Measurements from ENCODE around the gene RASGRF2.
"Not testable (repeated sequence)": the region's sequence is repeated elsewhere in the genome, so short reads cannot be mapped to it uniquely, and the experiment has no call there.

The RASGRF2 gene

DNA sequence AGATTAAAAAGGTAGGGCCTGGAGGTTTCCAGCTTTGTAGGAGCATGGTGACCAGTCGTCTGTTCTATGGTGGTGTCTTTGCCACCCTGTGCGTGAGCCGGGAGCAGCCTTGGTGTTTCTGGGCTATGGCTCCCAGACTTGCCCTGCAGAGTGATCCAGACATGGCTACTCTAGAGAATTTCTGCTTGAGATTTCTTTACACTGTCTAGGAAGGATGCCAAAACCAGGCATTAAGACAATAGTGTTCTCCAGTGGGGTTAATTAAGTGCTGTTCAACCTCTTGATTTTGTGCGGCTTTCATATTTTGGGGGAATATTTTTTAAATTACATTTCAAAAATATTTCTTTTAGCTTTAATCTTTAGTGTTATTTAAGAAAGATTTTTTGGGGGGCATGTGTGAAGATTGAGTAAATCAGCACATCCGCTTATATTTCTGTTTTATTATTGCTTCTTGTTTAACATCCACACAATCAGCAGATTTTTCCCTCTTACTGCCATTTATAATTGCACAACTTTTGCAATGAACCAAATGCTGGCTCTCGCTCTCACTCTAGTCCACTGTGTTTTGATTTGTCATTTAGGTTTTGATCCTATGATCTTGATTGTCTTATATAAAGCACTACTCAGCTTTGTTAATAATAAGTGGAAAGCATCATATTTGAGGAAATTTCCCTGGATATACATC is 110.5 kb downstream of the RASGRF2 start:
- no peak for DNase-seq (ENCODE audit: low read depth)

DNA sequence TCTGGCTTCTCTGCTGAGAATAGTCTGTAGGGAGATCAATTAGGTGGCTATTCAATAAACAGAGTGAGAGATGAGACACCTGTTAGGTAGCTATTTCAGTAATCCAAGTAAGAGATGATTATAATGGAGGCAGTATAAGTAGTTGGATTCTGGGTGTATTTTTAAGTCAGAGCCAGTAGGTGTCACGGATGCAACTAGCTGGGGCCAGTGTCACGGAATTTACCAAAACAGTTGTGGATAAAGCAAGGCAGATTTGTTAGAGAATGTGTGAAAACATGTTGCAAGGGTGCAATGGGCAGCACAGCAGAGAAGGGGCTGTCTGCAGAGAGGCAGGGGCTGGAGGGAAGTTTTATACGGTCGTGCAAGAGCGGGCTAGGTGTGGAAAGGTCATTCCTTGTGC is 114.9 kb downstream of the RASGRF2 start:
- DNase-seq (ENCODE audit: low read depth): no peak

DNA sequence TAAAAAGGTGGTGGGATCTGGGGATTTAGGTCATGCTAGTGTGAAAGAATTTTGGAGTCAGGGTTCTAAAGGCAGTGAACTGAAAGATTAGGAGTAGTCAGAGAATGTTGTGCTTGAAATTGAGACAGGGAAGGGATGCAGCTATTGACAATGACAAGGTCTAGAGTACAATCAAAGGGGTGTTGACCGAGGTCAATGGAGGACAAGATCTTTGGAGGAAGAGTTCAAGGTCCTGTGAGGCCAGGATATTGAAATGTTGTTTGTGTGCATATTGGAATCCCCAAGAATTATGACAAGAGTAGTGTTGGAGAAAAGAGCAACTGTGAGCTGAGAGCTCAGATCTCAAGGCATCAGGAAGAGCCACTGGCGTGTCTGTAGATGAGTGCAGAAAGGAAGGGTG is 116.9 kb downstream of the RASGRF2 start:
- no peak for DNase-seq (ENCODE audit: low read depth)

DNA sequence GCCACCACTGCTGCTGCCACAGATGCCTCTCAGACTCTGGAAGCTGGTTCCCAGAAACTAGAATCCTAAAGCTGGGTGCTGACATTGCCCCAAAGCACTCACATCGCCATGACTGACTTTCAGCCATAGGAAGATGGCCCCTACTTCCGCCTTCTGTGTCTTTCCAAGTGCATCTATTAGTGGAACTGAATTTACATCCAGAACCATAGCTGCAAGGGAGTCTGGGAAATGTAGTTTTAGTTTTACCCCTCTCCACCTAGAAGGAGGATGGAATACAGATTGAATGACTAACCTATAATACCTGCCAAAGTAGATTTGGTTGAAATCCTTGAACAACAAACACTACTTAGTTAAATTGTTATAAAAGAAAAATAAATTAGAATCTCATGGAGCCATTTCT is 118.8 kb downstream of the RASGRF2 start:
- no peak for DNase-seq (ENCODE audit: low read depth)

DNA sequence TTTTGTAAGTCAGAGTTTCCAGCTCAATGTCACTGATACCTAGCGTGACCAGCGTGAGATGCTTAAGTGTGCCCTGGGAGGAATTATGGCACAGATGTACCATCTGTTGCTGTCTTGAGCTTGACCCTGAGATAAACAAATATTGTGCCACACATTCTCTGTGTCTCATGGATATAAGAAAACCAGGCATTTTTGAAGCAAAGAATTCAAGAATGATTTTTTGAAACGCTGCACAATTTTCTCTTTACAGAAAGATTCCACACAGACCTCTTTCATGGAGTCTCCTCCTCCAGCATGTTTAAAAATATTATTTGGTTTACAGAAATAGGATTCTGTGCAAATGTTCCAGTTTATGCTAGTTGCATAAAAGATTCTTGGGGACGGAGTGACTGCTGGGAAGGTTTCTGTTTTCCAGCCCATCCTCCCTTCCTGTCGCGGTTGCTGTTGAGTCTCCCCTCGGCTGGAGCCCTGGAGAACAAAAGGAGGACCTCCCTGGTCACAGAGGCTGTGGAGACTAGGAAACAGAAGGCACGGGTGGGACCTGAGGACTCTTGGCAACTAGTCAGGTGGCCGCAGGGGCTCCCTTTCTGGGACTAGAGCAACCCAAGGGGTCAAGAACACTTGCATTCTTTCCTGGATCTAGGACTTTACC is 120.8 kb downstream of the RASGRF2 start:
- DNase-seq (ENCODE audit: low read depth): no peak

DNA sequence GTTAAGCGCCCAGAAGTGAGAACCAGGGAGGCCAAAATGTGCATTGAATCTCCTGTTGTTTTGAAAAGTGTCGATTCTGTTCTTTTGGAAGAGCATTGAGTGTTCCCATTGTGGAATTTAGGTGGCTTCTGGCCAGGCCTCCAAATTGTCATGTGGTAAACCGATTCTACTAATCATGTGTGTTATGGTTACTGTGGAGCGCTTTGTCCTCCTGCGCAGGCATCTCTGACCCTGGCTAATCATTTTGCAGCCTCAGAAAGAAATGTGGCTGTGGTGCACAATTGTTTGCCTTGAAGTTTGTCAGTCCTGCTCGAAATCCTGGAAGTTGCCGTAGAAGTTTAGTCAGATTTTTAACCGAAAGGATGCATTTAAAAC is 121.3 kb downstream of the RASGRF2 start:
- DNase-seq (ENCODE audit: low read depth): no peak

DNA sequence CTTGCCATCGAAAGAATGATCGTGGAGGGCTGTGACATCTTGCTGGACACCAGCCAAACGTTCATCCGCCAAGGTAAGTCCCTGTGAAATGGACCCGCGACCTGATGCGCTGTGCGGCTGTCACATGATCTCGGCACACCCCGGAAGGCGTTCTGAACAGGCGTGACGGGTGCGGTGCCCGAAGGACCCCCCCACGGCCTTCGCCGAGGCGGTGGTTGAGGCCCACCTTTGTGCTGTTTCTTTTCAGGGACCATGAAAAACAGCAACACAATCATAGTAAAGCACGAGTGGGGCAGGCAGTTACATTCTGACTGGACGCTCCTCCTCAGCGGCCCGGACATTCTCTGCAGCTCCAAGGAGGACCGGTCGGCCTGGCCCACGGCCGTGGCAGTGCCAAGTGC is 126.7 kb downstream of the RASGRF2 start:
- no peak for DNase-seq (ENCODE audit: low read depth)

DNA sequence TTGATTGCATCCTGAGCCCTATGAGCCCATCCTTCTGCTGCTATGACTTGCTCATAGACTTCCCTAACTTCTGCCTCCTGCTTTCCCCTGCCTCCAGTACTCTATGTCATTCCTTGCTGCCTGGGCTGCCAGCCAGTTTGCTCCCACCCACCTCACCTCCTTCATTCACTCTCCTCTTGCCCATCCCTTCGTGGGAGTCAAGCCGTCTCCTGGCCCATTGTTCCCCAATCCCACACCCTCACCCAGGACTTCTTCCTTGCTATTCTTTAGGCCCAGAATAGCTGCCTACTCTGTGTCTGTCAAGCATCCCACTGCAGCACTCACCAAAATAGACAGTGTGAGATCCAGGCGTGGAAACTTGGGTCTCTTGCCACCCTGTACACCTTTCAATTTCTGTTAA is 131.0 kb downstream of the RASGRF2 start:
- DNase-seq (ENCODE audit: low read depth): no peak

DNA sequence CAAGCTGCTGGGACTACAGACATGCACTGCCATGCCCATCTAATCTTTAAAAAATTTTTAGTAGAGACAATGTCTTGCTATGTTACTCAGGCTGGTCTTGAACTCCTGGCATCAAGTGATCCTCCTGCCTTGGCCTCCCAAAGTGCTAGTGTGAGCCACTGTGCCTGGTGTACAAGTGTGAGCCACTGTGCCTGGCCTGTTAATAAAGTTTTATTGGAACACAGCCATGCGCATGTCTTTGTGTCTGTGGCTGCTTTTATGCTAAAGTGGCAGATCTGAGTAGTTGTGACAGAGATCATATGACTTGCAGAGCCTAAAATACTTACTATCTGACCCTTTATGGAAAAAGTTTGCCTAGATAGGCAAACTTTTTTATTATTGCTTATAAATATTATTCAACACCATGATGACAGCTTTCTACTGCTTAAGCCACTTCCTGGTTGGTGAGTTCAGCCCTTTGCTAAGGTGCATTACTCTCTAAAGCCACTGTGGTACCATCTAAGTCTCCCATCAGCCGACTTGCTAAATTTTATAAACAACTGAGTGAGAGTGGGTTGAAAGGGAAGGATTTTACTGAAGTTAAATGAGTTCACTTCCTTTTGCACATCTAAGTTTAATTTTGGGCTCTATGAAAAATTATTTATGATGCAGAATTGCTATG is 133.5 kb downstream of the RASGRF2 start:
- DNase-seq (ENCODE audit: low read depth): no peak

DNA sequence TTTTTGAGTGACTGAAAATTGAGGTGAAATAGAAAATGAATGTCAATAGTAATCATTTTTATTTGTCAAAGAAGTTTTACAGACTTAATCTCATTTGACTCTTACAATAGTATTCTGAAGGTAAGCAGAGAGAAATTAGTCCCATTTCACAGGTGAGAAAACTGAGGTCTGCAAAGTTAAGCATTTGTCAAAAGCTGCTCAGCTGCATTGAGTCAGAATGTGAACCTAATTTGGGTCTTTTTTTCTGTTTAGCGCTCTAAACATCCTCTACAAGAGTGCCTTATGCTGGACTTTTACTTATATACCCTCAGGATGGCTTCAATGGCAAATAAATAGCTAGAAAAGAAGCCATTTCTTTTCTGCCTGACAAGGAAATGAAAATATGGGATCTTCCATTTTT is 135.7 kb downstream of the RASGRF2 start:
- no peak for DNase-seq (ENCODE audit: low read depth)

DNA sequence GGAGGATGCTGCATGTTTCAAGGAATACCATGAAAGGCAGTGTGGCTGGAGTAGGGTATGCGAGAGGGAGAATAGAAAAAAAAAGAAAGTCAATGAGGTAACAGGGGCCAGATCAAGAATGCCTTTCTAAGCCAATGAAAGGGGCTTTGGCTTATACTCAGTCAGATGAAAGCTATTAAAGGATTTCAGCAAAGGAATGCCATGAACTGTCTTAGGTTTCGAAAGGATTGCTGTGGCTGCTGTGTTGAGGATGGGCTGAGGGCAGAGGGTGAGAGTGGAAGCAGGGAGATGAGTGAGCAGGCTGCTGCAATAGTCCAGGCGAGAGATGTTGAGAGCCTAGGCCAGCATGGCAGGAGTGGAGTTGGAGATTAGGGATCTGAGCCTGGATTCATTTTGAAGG is 137.6 kb downstream of the RASGRF2 start:
- no peak for DNase-seq (ENCODE audit: low read depth)

DNA sequence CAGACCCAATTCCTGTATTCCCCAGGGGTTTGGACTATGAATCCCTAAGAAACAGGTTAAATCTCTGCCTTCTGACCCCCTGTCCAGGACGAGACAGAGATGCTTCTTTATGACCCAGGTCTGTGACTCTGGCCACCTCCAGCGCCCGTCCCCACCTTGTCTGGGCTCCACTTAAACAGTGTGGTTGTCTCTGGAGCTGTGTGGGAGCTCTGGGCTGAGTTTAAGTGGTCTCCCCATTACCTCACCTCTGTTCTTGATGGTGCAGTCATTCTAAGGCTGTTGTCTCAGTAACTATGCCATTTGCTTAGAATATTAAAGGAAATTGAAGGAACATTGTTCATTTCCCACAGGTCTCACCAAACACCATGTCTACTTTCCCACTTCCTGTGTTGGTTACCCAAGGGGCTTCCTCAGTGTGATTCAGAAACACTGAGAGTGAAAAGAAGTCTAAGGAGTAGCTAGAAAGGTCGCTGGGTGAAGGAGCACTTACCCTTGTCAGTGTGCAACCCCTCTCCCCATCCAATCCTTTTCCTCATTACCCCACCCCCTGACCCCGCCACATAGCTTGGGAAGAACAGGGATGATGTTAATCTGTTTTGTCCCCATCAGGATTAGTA is 145.2 kb downstream of the RASGRF2 start:
- DNase-seq (ENCODE audit: low read depth): no peak

DNA sequence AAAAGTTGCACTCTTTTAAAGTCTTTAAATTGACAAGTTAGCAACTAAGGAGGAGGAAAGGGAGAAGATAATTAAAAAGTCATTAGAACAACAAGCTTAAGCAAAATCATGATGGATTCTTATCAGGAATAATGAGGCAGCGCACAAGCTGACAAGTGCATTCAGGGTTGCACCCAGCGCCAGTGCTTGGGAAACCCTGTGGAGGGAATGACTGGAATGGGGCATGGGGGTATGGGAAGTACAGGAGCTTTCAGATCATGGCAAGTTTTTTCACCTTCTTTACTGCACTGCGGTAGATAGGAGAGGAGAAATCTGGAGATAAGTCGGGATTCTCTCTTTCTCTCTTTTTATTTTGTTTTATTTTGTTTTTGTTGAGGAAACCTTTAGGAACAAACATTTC is 155.1 kb downstream of the RASGRF2 start:
- no peak for DNase-seq (ENCODE audit: low read depth)

DNA sequence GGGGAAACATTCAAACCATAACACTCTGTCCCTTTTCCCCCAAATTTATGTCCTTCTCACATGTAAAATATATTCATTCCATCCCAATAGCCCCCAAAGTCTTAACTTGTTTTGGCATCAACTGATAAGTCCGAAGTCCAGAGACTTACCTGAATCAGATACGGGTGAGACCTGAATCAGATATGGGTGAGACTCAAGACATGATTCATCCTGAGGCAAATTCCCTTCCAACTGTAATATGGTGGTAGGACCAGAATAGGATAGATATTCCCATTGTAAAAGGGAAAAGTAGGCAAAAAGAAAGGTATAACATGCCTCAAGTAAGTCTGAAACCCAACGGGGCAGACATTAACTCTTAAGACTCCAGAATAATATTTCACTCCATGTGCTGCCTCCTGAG is 157.4 kb downstream of the RASGRF2 start:
- no peak for DNase-seq (ENCODE audit: low read depth)

DNA sequence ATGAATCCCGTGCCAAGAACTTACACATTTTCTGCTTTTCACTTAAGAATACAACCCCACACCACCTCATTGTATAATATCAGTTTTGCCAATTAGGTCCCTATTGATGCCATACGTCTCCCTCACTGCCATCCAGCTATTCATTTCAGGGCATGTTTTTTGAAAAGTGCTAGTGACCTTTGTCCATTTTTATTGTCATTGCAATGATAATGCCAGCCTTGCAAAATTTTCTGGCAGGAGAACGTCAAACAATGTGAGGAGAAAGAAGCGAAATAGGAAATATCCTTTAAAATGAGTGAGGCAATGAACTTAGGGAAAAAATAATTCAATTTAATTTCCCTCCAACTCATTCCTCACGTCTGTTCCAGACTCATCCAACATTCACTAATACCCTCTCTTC is 161.1 kb downstream of the RASGRF2 start:
- no peak for DNase-seq (ENCODE audit: low read depth)

DNA sequence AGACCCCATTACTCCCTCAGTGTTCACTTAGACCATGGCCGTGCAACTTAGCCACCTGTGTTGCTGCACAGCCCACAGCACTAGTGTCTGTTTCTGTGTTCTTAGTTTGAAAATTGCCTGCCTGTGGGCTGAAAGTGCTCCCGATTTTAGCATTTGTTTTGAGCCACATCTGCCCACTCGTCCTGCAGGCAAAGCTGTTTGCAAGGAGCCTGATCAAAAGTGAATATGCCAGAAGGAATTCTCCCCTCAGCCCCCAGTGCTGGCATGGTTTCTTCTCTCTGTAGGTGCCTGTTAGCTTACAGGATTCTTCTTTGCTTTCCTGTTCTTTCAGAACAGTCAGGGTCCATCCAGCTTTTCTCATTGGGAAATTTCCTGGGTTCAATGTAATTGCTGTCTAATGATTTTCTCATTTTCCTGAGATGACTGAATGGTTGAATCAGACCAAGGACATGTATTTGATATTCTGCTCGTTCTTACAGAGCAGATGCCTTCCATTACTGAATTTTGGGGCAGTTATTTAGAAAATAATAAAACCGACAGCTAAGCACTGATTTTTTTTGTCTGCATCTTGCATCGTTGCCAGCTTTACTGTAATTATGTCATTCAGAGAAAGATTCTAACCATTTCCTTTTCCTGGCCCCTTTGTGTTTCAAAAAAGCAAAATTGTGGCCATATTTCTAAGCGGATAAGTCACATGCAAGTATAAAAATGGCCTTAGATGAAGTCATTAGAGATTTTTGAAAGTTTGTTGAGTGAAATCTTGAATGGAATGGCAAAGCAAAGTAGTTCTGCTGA is 161.9 kb downstream of the RASGRF2 start:
- no peak for DNase-seq (ENCODE audit: low read depth)

DNA sequence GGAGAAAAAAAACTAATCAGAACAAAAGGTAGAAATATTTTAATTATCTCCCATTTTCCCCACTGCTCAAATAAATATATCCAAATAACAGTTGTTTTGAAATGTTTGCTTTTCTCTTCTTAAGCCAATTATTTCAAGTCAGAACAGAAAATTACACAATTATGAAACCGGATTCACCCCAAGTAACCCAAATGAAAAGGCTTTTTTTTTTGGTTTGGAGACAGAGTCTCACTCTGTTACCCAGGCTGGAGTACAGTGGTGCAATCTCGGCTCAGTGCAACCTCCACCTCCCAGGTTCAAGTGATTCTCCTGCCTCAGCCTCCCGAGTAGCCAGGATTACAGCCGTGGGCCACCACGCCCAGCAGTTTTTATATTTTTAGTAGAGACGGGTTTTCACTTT is 164.5 kb downstream of the RASGRF2 start:
- DNase-seq (ENCODE audit: low read depth): not testable (repeated sequence)

DNA sequence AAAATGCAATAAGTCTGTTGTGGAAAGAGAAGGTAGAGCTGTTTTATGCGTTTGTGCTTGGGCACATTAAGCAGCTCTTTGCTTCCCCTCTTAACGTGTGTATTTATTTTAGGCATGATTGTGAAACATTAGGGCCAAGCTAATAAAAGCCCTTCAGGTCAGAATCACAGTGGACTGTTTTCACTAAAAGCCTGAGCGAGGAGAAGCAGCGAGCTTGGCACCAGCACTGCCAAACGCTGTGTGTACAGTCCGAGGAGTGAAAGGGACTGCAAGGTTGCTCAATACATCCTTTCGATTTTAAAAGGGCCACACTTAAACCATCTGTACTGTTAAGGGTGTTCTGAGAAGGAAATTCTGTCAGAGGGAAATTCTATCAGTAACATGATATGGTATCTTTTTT is 165.8 kb downstream of the RASGRF2 start:
- DNase-seq (ENCODE audit: low read depth): no peak

DNA sequence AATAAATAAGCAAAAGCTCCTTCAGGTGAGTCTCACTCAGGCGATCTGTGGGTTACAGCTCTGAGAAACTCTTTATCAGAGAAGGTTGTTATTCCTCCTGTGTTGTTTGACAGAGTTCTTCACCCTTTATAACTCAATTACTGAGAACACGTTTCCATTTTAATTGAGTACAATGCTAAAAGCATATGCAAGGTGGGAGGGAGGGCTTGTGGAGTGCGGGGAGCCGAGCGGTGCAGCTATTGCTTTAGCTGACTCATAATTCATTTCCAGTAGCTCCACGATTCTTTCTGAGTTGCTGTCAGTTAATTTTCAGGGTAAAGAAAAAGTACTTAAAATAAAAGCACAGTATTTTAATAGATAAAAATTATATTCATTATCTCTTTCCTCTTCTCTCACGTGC is 168.3 kb downstream of the RASGRF2 start:
- DNase-seq (ENCODE audit: low read depth): no peak

DNA sequence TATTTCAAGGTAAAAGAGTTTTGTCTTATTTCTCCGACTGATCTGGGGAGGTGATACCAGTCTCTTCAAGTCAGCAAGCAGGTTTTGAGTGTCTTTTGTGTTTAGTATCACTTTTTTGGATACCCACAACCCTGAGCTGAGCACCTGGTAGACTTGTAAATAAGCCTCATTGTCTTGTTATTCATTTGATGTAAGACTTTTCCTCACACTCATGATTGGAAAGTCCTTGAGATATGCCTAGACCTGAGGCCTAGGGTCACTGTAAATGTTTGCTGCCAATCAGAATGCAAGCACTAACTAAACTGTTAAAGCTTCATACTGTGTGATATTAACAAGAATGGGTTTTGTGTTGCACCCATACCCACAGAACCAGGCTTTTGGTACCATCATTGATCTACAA is 172.2 kb downstream of the RASGRF2 start:
- no peak for DNase-seq (ENCODE audit: low read depth)

DNA sequence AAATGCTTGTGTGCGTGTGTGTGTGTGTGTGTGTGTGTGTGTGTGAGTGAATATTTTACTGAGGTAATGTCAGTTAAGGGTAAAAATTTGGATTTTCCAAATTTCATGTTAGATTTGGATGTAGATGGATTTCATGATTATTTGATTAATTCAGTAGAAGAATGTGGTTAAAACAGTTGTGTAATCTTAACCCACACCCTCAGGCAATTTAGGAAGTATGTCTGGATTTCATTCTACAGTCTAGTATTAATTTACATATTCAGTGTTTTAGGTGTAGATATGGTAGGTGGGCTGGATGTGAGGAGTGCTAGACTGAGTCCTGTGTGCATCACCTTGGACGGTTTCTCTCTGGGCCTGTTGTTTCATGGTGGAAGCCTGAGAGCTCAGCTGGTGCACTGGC is 173.9 kb downstream of the RASGRF2 start:
- no peak for DNase-seq (ENCODE audit: low read depth)

DNA sequence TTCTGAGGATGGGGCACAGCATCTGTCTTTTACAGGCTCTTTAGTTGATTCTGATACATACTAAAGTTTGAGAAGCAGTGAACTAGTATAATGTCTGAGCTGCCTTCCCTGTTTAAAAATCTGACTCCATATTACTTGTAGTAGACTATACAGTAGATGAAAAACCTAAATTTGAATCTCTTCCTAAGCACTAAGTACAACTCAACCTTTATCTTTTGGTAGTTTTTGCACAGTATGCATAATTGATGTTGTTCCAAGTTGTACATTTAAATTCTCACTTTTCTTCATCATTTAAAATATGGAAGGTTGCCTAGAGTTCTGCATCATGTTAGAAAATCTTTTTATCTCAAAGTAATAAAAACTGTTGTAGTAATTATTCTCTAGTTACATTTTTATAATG is 174.4 kb downstream of the RASGRF2 start:
- DNase-seq (ENCODE audit: low read depth): no peak

Measured in stimulated activated CD8-positive, alpha-beta memory T cell treated with anti-CD3 and anti-CD28 coated beads, Interleukin-12 subunit alpha, Interleukin-12 subunit beta, amount 100 ng/mL, for 4 hours (primary cell).